Umbilical cord (tissue), 2 donors: ENCODE measurements around the gene DEFB132. TPM values are rescaled to one million over a fixed set of nuclear protein-coding genes. Genes with fewer than 3 reads are reported as not detected.
"Not testable (repeated sequence)": the region's sequence is repeated elsewhere in the genome, so short reads cannot be mapped to it uniquely, and the experiment has no call there.

ENCODE experiments used
- DNase-seq: peaks from one replicate; pipeline ENCODE4 v3.0.0-alpha.2; 2015; ENCODE audit warnings: low spot score
- total RNA-seq: library from RNA; depleted of rRNA; stranded (reverse); fragments of >200 nt; gene quantifications from one replicate; pipeline ENCODE4 v1.2.3, GENCODE V29; 2014; ENCODE audit warnings: low replicate concordance; ENCODE audit not compliant: insufficient read depth

The DEFB132 gene
- 2.4 TPM for total RNA-seq

- no peak for DNase-seq
Observed at GRCh38 chr20:257419-257818, at the start of gene DEFB132. Gene DEFB132, plus strand, starts transcription at chr20:257724. Its CDS starts 55 bp downstream, at chr20:257779.

GRCh38 chr20:208942-209566, 48.5 kb upstream of the DEFB132 start:
- DNase-seq, result peak; percentile 56

- DNase-seq, result peak; percentile 1
Observed at GRCh38 chr20:210809-211502, 46.6 kb upstream of the DEFB132 start.

- no peak for DNase-seq
Observed at GRCh38 chr20:214383-214782, 43.1 kb upstream of the DEFB132 start.

GRCh38 chr20:215796-216195, 41.7 kb upstream of the DEFB132 start:
- DNase-seq, result no peak

- DNase-seq, result no peak
Observed at GRCh38 chr20:217266-217665, 40.3 kb upstream of the DEFB132 start.

- DNase-seq, result no peak
Observed at GRCh38 chr20:219290-220115, 38.0 kb upstream of the DEFB132 start.

GRCh38 chr20:221258-221830, 36.2 kb upstream of the DEFB132 start:
- DNase-seq, result no peak

GRCh38 chr20:225879-226278, 31.6 kb upstream of the DEFB132 start:
- DNase-seq, result not testable (repeated sequence)

- no peak for DNase-seq
Observed at GRCh38 chr20:226958-227357, 30.6 kb upstream of the DEFB132 start, which contains the start of gene DEFB129. Gene DEFB129, plus strand, starts transcription at chr20:227258. Its CDS starts 31 bp downstream, at chr20:227289.

- DNase-seq, result peak; percentile 2
Observed at GRCh38 chr20:227439-228105, 30.0 kb upstream of the DEFB132 start.

GRCh38 chr20:235891-236290, 21.6 kb upstream of the DEFB132 start:
- DNase-seq, result peak; percentile 8

GRCh38 chr20:237489-237888, 20.0 kb upstream of the DEFB132 start:
- DNase-seq, result peak; percentile 28

- peak; percentile 9 for DNase-seq
Observed at GRCh38 chr20:237929-238328, 19.6 kb upstream of the DEFB132 start.

GRCh38 chr20:242905-243304, 14.6 kb upstream of the DEFB132 start:
- DNase-seq, result no peak

GRCh38 chr20:251354-251753, 6.2 kb upstream of the DEFB132 start:
- DNase-seq, result no peak

GRCh38 chr20:252801-253200, 4.7 kb upstream of the DEFB132 start:
- no peak for DNase-seq

- DNase-seq, result not testable (repeated sequence)
Observed at GRCh38 chr20:253447-253846, 4.1 kb upstream of the DEFB132 start.

GRCh38 chr20:258269-258858, 840 bp downstream of the DEFB132 start:
- DNase-seq, result no peak

GRCh38 chr20:258963-259362, 1.4 kb downstream of the DEFB132 start:
- DNase-seq, result no peak

- DNase-seq, result no peak
Observed at GRCh38 chr20:259981-260380, 2.5 kb downstream of the DEFB132 start.
